HepG2 (cell line): ENCODE data around the gene TULP4. TPM values are rescaled to one million over a fixed set of nuclear protein-coding genes. Genes with fewer than 3 reads are reported as not detected.
A peak's percentile ranks its signal among the peaks of the same experiment; 100 is the strongest.

ENCODE experiments used
- ARHGAP35 ChIP-seq: sonication (generic); formaldehyde crosslinking; IDR thresholded peaks from 2 replicates; pipeline ENCODE4 v1.9.0; 2022; ENCODE audit warnings: mild to moderate bottlenecking, inconsistent platforms, moderate library complexity, missing genetic modification reagents, borderline replicate concordance
- HMGXB3 ChIP-seq: sonication (generic); formaldehyde crosslinking; IDR thresholded peaks from 2 replicates; pipeline ENCODE4 v1.4.0; 2020; ENCODE audit warnings: missing genetic modification reagents, borderline replicate concordance
- LCORL ChIP-seq, 2 experiments: fragments of 450-650 bp in 1 of 2; sonication (generic) in 1 of 2; formaldehyde crosslinking in 1 of 2; IDR thresholded peaks; 2 replicates each; pipeline versions ENCODE4 v1.5.0 to v1.6.1; 2017 to 2020; ENCODE audit warnings: antibody characterized with exemption in 1 of 2, missing genetic modification reagents in 1 of 2
- MTF2 ChIP-seq: sonication (generic); formaldehyde crosslinking; IDR thresholded peaks from 2 replicates; pipeline ENCODE4 v1.5.0; 2020; ENCODE audit warnings: missing genetic modification reagents, borderline replicate concordance
- TBL1XR1 ChIP-seq: fragments of 150-350 bp; IDR thresholded peaks from 2 replicates; pipeline ENCODE4 v1.6.1; 2014; ENCODE audit warnings: borderline replicate concordance, low read length; ENCODE audit not compliant: partially characterized antibody
- TRAFD1 ChIP-seq: sonication (generic); formaldehyde crosslinking; IDR thresholded peaks from 2 replicates; pipeline ENCODE4 v1.5.1; 2020; ENCODE audit warnings: missing genetic modification reagents, mild to moderate bottlenecking, borderline replicate concordance
- ZBTB40 ChIP-seq, 2 experiments: fragments of 450-650 bp in 1 of 2; sonication (generic) in 1 of 2; formaldehyde crosslinking in 1 of 2; IDR thresholded peaks; 2 replicates each; pipeline versions ENCODE4 v1.6.1 to v1.8.0; 2016 to 2022; ENCODE audit warnings: antibody characterized with exemption in 1 of 2, mild to moderate bottlenecking in 1 of 2, missing genetic modification reagents in 1 of 2
- ZEB1 ChIP-seq: IDR thresholded peaks from 2 replicates; pipeline ENCODE4 v1.6.1; 2012; ENCODE audit warnings: mild to moderate bottlenecking, low read depth, inconsistent platforms; ENCODE audit not compliant: insufficient replicate concordance
- ZNF234 ChIP-seq: sonication (generic); formaldehyde crosslinking; conservative IDR thresholded peaks from 2 replicates; pipeline ENCODE4 v1.5.1; 2020; ENCODE audit warnings: mild to moderate bottlenecking, missing genetic modification reagents
- ZNF446 ChIP-seq: sonication (generic); formaldehyde crosslinking; IDR thresholded peaks from 2 replicates; pipeline ENCODE4 v1.5.0; 2020; ENCODE audit warnings: mild to moderate bottlenecking, missing genetic modification reagents
- polyA plus RNA-seq, 8 experiments: library from polyadenylated mRNA; depleted of rRNA in 3 of 8; stranded (reverse) in 7 of 8; unstranded in 1 of 8; fragments of >200 nt; fragmentation: Illumina TruSeq in 4 of 8; extraction: Trizol in 4 of 8; gene quantifications; 2 replicates each; pipeline versions ENCODE4 v1.2.1 to v1.2.3, GENCODE V29; 2011 to 2016; ENCODE audit warnings: low read depth in 4 of 8, missing spikeins in 1 of 8, mixed read lengths in 1 of 8; ENCODE audit not compliant: insufficient read depth in 1 of 8
- total RNA-seq, 5 experiments: library from RNA; depleted of rRNA; stranded (reverse); fragments of >200 nt; fragmentation: Illumina TruSeq; extraction: Trizol; gene quantifications; 2 replicates each; pipeline ENCODE4 v1.2.3, GENCODE V29; 2016; ENCODE audit warnings: low read depth in 1 of 5

The TULP4 gene
- total and polyA plus RNA-seq, 2 of the 13 experiments (the other 11 are each of a cell fraction or from before 2014, with no cell fraction given): 21.1 to 122 TPM

- no peak for TF ChIP-seq ZBTB40 (IDR thresholded peaks at IDR 0.05)
- TF ChIP-seq ZBTB40 (CRISPR knock-in tag; IDR thresholded peaks at IDR 0.05): no peak
- TF ChIP-seq LCORL (IDR thresholded peaks at IDR 0.05): no peak
- peak; percentile 11; the same call in 1 of the 2 replicates for TF ChIP-seq LCORL (CRISPR knock-in tag; IDR thresholded peaks at IDR 0.05)
- peak; percentile 82 for TF ChIP-seq MTF2 (CRISPR knock-in tag)
- TF ChIP-seq ARHGAP35: no peak; the same call in 1 of the 2 replicates
- TF ChIP-seq ZEB1: no peak
- peak; percentile 93; the same call in 1 of the 2 replicates for TF ChIP-seq ZNF234 (CRISPR knock-in tag)
- no peak for TF ChIP-seq TRAFD1 (CRISPR knock-in tag)
- TF ChIP-seq ZNF446: peak; percentile 48; the same call in 1 of the 2 replicates
- TF ChIP-seq TBL1XR1: no peak
- 0 out of 2 replicates have a peak, but pooled peaks have one; percentile 26 for TF ChIP-seq HMGXB3 (CRISPR knock-in tag)
These were observed 224.9 kb downstream of the TULP4 start (continued) for GRCh38 chr6:158536891-158537798.
